Measurements from ENCODE around the gene MSH2. TPM values are rescaled to one million over a fixed set of nuclear protein-coding genes. Genes with fewer than 3 reads are reported as not detected.

Gene MSH2
- total RNA-seq, 1 experiment from 2014 or later: 55.3 TPM

DNA sequence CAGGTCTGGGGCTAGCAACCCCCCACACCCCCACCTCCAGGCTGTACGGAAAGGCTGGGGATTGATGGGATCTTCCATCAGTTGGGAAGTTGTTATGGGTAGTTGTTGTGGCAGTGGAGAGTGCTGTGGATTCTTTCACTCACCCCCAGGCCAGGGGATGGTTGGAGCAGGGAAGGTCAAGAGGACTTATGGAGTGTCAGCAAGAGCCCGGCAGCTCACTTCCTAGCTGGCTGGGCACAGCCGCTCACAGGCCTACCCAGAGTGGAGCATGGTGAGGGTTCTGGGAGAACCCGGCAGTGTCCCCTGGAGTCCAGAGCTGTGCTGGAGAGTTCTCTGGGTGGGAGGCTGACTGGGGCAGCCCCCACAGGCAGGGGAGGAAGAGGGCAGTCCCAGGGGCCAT is 122.2 kb downstream of the MSH2 start:
- H3K27me3 Mint-ChIP-seq (ENCODE audit: unreplicated experiment): peaks cover 17% of the 10 kb centered on the region
- no peak for DNase-seq
- BruUV-seq (replicated peaks): no TSS peak
- no peaks in the 10 kb centered on the region for H3K36me3 Mint-ChIP-seq (ENCODE audit: insufficient read depth, unreplicated experiment)
- TF ChIP-seq CTCF (IDR thresholded peaks at IDR 0.05; ENCODE audit: unreplicated experiment): no peak
- no peak overlapping the region for H3K4me3 Mint-ChIP-seq (ENCODE audit: low read depth, unreplicated experiment)
- no peak overlapping the region for H3K27ac Mint-ChIP-seq (ENCODE audit: unreplicated experiment)
- CTCF ChIA-PET: no interaction called here
- no peaks in the 10 kb centered on the region for H3K9me3 Mint-ChIP-seq (ENCODE audit: low read depth, unreplicated experiment)
- intact Hi-C loops (cut with micrococcal nuclease; ENCODE audit: unreplicated experiment): no loop called here
- no peaks in the 10 kb centered on the region for H3K4me1 Mint-ChIP-seq (ENCODE audit: low read depth, unreplicated experiment)

DNA sequence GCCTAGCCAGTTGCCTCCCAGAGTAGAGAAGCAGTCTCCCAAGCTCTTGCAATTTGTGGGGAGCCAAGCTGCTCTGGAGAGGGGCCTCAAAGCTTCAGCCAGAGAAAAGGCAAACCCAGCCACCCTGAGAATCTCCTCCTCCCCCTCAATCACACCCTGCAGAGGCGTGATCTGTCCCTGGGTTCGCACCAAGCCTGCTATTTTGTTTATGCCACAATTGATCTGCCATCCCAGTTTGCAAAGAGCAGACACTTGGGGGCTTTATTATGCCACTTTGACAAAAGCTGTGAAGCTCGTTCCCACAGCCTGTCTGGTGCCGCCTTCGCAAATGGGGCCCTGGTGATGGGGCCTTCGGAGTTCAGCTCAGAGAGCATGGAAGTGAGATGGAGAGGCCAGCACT is 125.5 kb downstream of the MSH2 start:
- intact Hi-C loops (cut with micrococcal nuclease; ENCODE audit: unreplicated experiment): no loop called here
- CTCF ChIA-PET: no interaction called here
- BruUV-seq (replicated peaks): no TSS peak
- H3K36me3 Mint-ChIP-seq (ENCODE audit: insufficient read depth, unreplicated experiment): no peaks in the 10 kb centered on the region
- no peak for TF ChIP-seq CTCF (IDR thresholded peaks at IDR 0.05; ENCODE audit: unreplicated experiment)
- H3K9me3 Mint-ChIP-seq (ENCODE audit: low read depth, unreplicated experiment): no peaks in the 10 kb centered on the region
- H3K4me1 Mint-ChIP-seq (ENCODE audit: low read depth, unreplicated experiment): no peaks in the 10 kb centered on the region
- H3K4me3 Mint-ChIP-seq (ENCODE audit: low read depth, unreplicated experiment): no peak overlapping the region
- DNase-seq: no peak
- peaks cover 17% of the 10 kb centered on the region for H3K27me3 Mint-ChIP-seq (ENCODE audit: unreplicated experiment)
- H3K27ac Mint-ChIP-seq (ENCODE audit: unreplicated experiment): no peak overlapping the region

DNA sequence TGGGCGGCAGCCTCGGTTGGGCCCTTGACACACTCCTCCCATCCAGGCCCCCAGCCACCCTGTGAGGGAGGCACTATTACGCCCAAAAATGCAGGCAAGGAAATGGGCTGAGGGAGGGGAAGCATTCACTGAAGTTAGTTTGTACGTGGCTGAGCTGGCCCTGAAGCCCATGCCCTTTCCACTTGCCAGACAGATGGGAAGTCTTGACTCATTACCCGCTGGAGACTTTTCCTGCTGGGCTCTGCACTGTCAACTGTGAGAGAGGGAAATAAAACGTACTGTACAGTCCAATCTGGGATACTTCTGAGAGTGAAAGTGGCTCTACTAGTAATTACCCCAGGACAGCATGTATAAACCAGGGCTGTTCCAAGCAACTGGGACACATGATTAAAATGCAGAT is 125.9 kb downstream of the MSH2 start:
- DNase-seq: no peak
- no peak overlapping the region for H3K4me3 Mint-ChIP-seq (ENCODE audit: low read depth, unreplicated experiment)
- H3K36me3 Mint-ChIP-seq (ENCODE audit: insufficient read depth, unreplicated experiment): no peaks in the 10 kb centered on the region
- intact Hi-C loops (cut with micrococcal nuclease; ENCODE audit: unreplicated experiment): no loop called here
- peaks cover 17% of the 10 kb centered on the region for H3K27me3 Mint-ChIP-seq (ENCODE audit: unreplicated experiment)
- TF ChIP-seq CTCF (IDR thresholded peaks at IDR 0.05; ENCODE audit: unreplicated experiment): no peak
- no peaks in the 10 kb centered on the region for H3K9me3 Mint-ChIP-seq (ENCODE audit: low read depth, unreplicated experiment)
- BruUV-seq (replicated peaks): no TSS peak
- no peaks in the 10 kb centered on the region for H3K4me1 Mint-ChIP-seq (ENCODE audit: low read depth, unreplicated experiment)
- CTCF ChIA-PET: no interaction called here
- H3K27ac Mint-ChIP-seq (ENCODE audit: unreplicated experiment): no peak overlapping the region

GRCh38 chr2:47530105-47530760 is 127.3 kb downstream of the MSH2 start:
- no peaks in the 10 kb centered on the region for H3K9me3 Mint-ChIP-seq (ENCODE audit: low read depth, unreplicated experiment)
- CTCF ChIA-PET: interaction anchor here (0.5 kb wide), 1 partner anchor 189 kb away, joined by 6 read pairs; no protein-coding TSS in a partner anchor
- no TSS peak for BruUV-seq (replicated peaks)
- no peak for TF ChIP-seq CTCF (IDR thresholded peaks at IDR 0.05; ENCODE audit: unreplicated experiment)
- intact Hi-C loops (cut with micrococcal nuclease; ENCODE audit: unreplicated experiment): no loop called here
- no peak overlapping the region for H3K4me3 Mint-ChIP-seq (ENCODE audit: low read depth, unreplicated experiment)
- no peak for DNase-seq
- no peak overlapping the region for H3K27ac Mint-ChIP-seq (ENCODE audit: unreplicated experiment)
- H3K27me3 Mint-ChIP-seq (ENCODE audit: unreplicated experiment): peaks cover 9% of the 10 kb centered on the region
- no peaks in the 10 kb centered on the region for H3K36me3 Mint-ChIP-seq (ENCODE audit: insufficient read depth, unreplicated experiment)
- no peaks in the 10 kb centered on the region for H3K4me1 Mint-ChIP-seq (ENCODE audit: low read depth, unreplicated experiment)

Data from Calu3 (cell line).